GM18498 (cell line): Measurements from ENCODE around the gene RPTOR.

Experiments
- ATAC-seq: cut with Tn5 transposase; IDR thresholded peaks from one replicate; pipeline ENCODE4 v1.9.1; 2021; ENCODE audit warnings: mild to moderate bottlenecking, moderate library complexity; ENCODE audit not compliant: unreplicated experiment

The RPTOR gene

GRCh38 chr17:80981062-80981902, 436.6 kb downstream of the RPTOR start:
- ATAC-seq = no peak

- no peak for ATAC-seq
Measured at GRCh38 chr17:80981929-80982425, 437.3 kb downstream of the RPTOR start.

GRCh38 chr17:80982426-80982974, 437.9 kb downstream of the RPTOR start:
- ATAC-seq = no peak

- no peak for ATAC-seq
Measured at GRCh38 chr17:80983545-80983944, 438.9 kb downstream of the RPTOR start.

- no peak for ATAC-seq
Measured at GRCh38 chr17:80984749-80985148, 440.1 kb downstream of the RPTOR start.

- no peak for ATAC-seq
Measured at GRCh38 chr17:80986046-80986445, 441.4 kb downstream of the RPTOR start.

GRCh38 chr17:80986816-80987475, 442.3 kb downstream of the RPTOR start:
- no peak for ATAC-seq

- ATAC-seq = no peak
Measured at GRCh38 chr17:80987941-80988461, 443.4 kb downstream of the RPTOR start.

GRCh38 chr17:80989586-80989913, 444.9 kb downstream of the RPTOR start:
- ATAC-seq = no peak

- ATAC-seq = no peak
Measured at GRCh38 chr17:80990921-80991644, 446.4 kb downstream of the RPTOR start.

- ATAC-seq = peak; percentile 58
Measured at GRCh38 chr17:80991645-80992076, 447.0 kb downstream of the RPTOR start, which contains the start of gene CHMP6. TSS of gene CHMP6 (plus strand) at chr17:80991841. CDS start at chr17:80991919, 78 bp downstream.

- ATAC-seq = peak; percentile 20
Measured at GRCh38 chr17:80992077-80992947, 447.7 kb downstream of the RPTOR start.

- ATAC-seq = no peak
Measured at GRCh38 chr17:80992948-80993624, 448.4 kb downstream of the RPTOR start.

- no peak for ATAC-seq
Measured at GRCh38 chr17:80995131-80995530, 450.5 kb downstream of the RPTOR start.

- ATAC-seq = no peak
Measured at GRCh38 chr17:80996422-80997305, 452.0 kb downstream of the RPTOR start.

- no peak for ATAC-seq
Measured at GRCh38 chr17:80997424-80998117, 452.9 kb downstream of the RPTOR start.

GRCh38 chr17:80998118-80998747, 453.6 kb downstream of the RPTOR start:
- no peak for ATAC-seq
